Measurements from ENCODE around the gene PKHD1. TPM values are rescaled to one million over a fixed set of nuclear protein-coding genes. Genes with fewer than 3 reads are reported as not detected.

Gene PKHD1
- total and polyA plus RNA-seq, 2 of the 8 experiments (the other 6 are each of a cell fraction or from before 2014, with no cell fraction given) = 0.06 to 0.09 TPM

DNA sequence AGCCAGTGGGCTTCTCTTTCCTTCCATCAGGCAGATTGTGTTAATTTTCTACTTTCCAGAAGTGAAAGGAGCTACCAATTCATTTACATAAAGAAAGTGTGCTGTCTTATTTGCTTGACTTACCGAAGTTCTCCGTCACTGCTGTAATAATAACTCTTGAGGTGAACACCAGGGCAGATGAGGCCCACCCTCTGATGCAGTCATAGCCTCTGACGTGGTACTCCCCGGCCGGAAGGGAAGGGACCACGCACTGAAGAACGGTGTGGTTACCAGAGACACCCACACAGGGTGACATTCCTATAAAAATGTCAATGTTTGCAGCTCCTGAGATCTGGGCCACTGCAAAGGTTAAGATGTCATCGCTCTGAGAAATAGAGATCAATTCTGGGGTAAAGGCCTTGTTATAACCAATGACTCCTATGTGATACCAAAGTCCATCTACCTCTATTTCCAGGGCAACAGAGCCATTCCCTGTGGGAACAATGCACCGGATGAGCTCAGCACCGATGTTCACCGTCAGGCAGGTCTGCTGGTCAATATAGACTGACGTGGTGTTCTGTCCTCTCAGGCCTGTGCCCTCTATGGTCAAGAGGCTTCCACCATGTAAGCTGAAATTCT is 62.9 kb downstream of the PKHD1 start (continued):
- TF ChIP-seq, protein P1, sequence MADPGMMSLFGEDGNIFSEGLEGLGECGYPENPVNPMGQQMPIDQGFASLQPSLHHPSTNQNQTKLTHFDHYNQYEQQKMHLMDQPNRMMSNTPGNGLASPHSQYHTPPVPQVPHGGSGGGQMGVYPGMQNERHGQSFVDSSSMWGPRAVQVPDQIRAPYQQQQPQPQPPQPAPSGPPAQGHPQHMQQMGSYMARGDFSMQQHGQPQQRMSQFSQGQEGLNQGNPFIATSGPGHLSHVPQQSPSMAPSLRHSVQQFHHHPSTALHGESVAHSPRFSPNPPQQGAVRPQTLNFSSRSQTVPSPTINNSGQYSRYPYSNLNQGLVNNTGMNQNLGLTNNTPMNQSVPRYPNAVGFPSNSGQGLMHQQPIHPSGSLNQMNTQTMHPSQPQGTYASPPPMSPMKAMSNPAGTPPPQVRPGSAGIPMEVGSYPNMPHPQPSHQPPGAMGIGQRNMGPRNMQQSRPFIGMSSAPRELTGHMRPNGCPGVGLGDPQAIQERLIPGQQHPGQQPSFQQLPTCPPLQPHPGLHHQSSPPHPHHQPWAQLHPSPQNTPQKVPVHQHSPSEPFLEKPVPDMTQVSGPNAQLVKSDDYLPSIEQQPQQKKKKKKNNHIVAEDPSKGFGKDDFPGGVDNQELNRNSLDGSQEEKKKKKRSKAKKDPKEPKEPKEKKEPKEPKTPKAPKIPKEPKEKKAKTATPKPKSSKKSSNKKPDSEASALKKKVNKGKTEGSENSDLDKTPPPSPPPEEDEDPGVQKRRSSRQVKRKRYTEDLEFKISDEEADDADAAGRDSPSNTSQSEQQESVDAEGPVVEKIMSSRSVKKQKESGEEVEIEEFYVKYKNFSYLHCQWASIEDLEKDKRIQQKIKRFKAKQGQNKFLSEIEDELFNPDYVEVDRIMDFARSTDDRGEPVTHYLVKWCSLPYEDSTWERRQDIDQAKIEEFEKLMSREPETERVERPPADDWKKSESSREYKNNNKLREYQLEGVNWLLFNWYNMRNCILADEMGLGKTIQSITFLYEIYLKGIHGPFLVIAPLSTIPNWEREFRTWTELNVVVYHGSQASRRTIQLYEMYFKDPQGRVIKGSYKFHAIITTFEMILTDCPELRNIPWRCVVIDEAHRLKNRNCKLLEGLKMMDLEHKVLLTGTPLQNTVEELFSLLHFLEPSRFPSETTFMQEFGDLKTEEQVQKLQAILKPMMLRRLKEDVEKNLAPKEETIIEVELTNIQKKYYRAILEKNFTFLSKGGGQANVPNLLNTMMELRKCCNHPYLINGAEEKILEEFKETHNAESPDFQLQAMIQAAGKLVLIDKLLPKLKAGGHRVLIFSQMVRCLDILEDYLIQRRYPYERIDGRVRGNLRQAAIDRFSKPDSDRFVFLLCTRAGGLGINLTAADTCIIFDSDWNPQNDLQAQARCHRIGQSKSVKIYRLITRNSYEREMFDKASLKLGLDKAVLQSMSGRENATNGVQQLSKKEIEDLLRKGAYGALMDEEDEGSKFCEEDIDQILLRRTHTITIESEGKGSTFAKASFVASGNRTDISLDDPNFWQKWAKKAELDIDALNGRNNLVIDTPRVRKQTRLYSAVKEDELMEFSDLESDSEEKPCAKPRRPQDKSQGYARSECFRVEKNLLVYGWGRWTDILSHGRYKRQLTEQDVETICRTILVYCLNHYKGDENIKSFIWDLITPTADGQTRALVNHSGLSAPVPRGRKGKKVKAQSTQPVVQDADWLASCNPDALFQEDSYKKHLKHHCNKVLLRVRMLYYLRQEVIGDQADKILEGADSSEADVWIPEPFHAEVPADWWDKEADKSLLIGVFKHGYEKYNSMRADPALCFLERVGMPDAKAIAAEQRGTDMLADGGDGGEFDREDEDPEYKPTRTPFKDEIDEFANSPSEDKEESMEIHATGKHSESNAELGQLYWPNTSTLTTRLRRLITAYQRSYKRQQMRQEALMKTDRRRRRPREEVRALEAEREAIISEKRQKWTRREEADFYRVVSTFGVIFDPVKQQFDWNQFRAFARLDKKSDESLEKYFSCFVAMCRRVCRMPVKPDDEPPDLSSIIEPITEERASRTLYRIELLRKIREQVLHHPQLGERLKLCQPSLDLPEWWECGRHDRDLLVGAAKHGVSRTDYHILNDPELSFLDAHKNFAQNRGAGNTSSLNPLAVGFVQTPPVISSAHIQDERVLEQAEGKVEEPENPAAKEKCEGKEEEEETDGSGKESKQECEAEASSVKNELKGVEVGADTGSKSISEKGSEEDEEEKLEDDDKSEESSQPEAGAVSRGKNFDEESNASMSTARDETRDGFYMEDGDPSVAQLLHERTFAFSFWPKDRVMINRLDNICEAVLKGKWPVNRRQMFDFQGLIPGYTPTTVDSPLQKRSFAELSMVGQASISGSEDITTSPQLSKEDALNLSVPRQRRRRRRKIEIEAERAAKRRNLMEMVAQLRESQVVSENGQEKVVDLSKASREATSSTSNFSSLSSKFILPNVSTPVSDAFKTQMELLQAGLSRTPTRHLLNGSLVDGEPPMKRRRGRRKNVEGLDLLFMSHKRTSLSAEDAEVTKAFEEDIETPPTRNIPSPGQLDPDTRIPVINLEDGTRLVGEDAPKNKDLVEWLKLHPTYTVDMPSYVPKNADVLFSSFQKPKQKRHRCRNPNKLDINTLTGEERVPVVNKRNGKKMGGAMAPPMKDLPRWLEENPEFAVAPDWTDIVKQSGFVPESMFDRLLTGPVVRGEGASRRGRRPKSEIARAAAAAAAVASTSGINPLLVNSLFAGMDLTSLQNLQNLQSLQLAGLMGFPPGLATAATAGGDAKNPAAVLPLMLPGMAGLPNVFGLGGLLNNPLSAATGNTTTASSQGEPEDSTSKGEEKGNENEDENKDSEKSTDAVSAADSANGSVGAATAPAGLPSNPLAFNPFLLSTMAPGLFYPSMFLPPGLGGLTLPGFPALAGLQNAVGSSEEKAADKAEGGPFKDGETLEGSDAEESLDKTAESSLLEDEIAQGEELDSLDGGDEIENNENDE (IDR thresholded peaks at IDR 0.05; ENCODE audit: insufficient replicate concordance, low read length) = no peak
- TF ChIP-seq ASH2L (IDR thresholded peaks at IDR 0.05; ENCODE audit: low read length) (no peak), CHD2 (IDR thresholded peaks at IDR 0.05; ENCODE audit: low read length) (no peak), JUND (IDR thresholded peaks at IDR 0.05; ENCODE audit: low read length) (no peak), CREB1 (IDR thresholded peaks at IDR 0.05) (no peak), SIN3A (conservative IDR thresholded peaks at IDR 0.05 in 1 of 2, IDR thresholded peaks at IDR 0.05 in 1 of 2; ENCODE audit: low read depth in 1 of 2, low read length in 2 of 2) (no peak), MAFK (IDR thresholded peaks at IDR 0.05; ENCODE audit: low read depth, low read length) (no peak), ZNF274 (IDR thresholded peaks at IDR 0.05; ENCODE audit: borderline replicate concordance, extremely low read depth, low read length) (no peak), PHF8 (conservative IDR thresholded peaks at IDR 0.05; ENCODE audit: low read depth, low read length) (no peak)

Measured in H1 (cell line).